ENCODE data around the gene SYNE1.
"Not testable (repeated sequence)": the region's sequence is repeated elsewhere in the genome, so short reads cannot be mapped to it uniquely, and the experiment has no call there.

The SYNE1 gene

DNA sequence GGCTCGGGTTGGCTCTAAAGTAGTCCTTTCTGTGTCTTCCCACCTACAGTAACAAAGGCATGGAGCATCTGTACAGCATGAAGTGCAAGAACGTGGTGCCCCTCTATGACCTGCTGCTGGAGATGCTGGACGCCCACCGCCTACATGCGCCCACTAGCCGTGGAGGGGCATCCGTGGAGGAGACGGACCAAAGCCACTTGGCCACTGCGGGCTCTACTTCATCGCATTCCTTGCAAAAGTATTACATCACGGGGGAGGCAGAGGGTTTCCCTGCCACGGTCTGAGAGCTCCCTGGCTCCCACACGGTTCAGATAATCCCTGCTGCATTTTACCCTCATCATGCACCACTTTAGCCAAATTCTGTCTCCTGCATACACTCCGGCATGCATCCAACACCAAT, 538.5 kb downstream of the SYNE1 start:
- DNase-seq (ENCODE audit: low read depth in 2 of 2) = no peak

DNA sequence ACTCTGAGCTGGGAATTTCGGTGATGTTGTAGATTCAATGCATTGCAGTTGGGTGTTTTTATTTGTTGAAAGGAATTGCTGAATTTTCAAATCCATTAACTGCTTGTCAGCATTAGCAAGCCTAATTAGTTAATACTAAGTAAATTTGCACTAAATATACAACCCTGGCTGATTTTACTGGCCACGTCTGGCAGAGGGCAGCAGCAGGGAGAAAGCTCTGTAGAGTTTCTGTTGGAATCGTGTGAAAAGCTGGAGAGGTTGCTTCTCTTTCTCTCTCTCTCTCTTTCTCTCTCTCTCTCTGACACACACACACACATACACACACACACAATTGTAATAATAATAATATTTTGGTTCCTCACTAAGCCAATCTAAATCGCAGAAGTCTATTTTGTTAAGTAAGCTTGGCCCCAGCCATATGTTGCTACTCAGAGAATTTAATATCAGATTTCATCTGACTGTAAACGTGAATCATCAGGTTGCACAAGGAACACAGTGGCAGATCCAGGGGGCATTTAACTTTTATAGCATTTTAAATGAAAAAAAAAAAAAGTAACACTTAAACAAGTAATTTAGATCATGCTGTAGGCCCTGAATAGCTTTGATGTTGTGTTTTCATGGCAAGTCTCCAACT, 540.2 kb downstream of the SYNE1 start:
- DNase-seq (ENCODE audit: low read depth in 2 of 2) = no peak

DNA sequence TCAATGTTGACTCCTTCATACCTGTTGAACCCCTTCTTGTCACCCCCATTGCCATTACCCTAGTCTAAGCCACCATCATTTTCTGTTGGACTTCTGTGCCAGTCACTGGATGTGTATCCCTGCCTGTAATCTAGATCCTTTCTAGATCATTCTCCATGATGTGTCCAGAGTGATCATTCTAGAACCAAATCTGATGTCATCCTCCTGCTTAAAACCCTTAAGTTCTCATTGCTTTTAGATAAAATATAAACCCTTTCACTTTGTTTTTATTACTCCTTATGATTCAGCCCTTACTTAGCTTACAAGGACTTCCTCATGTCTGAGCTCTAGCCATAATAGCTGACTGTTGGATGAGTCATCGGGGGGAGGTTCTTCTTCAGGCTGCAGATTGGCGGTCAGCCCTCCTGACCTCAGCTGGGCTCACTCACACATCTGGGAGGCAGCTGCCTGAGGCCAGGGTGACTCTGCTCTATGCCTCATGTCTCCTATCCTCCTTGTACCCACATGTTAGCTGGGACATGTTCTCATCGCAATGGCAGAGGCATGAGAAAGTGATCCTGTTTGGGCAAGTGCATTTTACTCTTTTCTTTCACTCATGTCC, 542.1 kb downstream of the SYNE1 start:
- DNase-seq (ENCODE audit: low read depth in 2 of 2) = no peak

DNA sequence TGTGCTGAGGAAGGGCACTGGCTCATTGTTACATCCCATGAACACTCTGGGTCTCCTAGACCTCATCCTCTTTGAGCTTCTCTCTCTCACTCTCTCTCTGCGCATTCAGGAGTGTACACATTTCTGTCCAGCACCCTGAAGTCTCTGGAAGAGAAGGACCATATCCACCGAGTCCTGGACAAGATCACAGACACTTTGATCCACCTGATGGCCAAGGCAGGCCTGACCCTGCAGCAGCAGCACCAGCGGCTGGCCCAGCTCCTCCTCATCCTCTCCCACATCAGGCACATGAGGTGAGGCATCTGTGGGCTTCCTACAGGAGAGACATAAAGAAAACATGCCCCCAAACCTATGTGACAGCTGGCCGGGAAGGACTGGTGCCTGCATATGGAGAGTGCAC, 542.9 kb downstream of the SYNE1 start:
- DNase-seq (ENCODE audit: low read depth in 2 of 2) = no peak

DNA sequence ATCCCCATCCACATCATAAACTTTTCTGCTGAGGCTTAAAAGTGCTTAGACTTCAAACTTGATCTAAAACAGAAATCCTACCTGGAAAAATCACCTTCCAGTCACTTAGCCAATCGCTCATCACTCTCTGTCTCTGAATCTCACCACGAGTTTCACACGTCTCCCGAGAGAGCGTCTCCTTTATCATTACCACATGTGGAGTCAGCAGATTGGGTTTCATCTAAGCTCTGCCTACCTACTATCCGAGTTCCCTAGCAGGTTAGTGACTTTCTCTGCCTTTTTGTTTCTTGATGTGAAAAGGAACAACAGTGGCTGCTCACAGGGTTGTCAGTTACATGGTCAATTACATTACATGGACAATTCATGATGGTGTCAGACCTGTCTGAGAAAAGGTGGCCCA, 543.5 kb downstream of the SYNE1 start:
- no peak for DNase-seq (ENCODE audit: low read depth in 2 of 2)

DNA sequence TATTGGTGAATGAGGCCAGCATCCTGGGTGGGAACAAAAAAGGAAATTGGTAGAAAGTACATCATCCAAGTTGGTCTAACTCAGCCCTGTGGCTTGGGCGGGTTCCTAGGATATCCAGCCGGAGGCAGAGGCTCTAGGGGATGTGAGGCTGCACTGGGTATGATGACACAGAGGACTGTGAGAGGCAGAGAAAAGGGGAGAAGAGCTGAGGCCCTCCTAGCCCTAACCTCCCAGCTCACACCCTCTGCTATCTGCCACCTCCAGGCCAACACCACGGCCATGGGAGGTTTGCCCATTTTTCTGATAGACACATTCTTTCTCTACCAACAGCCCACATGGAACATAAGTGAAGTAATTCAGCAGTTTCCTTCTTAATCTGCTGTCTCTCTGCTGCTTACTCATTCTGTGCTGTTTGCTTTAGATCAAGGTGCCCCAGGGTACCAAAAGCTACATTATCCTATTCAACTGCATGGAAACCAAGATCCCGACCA, 545.3 kb downstream of the SYNE1 start:
- no peak for DNase-seq (ENCODE audit: low read depth in 2 of 2)

DNA sequence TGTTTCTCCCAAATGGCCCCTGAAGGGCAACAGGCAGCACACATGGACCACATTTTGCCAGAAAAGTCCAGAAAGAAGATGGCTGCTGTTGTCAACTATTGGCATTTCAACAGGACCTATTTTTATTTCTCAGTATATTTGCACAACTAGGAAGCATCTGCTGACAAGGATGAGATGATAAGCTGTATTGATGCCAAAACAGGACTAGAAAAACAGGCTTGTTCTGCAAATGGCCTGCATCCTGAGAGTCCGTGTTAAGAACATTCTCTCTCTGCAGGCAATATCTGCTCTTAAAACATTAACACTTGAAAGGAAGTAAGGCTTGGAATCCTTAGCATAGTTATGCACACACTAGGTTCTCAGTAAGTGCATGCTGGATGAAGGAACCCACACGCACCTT, 546.0 kb downstream of the SYNE1 start:
- no peak for DNase-seq (ENCODE audit: low read depth in 2 of 2)

DNA sequence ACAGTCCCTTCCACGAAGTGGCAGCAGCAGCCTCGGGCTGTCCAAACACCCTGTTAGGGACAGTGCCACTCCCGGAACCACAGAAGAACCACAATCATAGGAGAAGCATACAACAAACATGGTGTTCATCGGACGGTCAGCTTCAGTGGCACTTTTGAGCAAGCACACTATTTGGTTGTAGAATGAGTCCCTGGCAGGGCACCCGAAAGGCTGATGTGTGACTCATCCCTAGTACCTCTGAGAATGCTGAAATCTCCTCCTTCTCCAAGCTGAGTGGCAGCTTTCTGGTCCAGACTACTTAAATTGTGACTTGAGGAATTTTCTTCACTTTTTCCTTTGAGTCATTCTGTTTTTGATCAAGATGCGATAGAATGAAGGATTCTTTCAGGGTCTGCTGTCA, 547.2 kb downstream of the SYNE1 start:
- DNase-seq (ENCODE audit: low read depth in 2 of 2) = no peak

DNA sequence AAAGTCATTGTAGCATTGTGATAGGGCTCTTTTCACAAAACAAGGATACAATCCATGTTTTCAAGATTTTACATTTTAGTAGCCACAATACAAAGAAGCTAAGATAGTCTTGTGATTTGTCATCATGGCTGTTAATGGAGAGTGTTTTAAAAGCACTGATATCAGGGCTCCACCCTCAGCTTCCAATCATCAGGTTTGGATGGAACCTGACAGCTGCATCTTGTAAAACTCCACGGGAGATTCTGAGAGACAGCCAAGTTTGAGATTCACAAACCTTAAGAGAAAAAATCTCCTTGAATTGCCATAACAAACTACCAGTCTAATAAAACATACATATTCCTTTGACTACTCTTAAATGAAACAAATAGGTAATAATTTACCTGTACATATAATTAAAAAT, 549.5 kb downstream of the SYNE1 start:
- DNase-seq (ENCODE audit: low read depth in 2 of 2) = no peak

DNA sequence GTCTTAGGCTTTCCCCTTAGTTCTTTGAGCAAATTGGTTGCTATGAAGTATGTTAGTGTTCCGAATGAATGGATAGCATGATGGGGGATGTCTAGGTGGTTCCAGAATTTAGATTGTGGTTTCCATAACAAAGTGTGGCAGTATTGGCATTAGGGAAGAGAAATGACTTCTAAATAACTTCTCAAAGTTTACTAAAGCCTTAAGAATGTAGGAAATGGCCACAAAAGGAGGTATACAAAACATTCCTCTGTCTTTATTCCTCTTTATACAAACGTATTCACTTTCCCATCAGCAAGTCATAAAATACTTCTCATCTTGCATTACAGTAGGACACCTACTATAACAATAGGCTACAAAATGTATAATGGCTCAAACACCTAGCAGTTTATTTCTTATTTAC, 550.1 kb downstream of the SYNE1 start:
- DNase-seq (ENCODE audit: low read depth in 2 of 2) = no peak

DNA sequence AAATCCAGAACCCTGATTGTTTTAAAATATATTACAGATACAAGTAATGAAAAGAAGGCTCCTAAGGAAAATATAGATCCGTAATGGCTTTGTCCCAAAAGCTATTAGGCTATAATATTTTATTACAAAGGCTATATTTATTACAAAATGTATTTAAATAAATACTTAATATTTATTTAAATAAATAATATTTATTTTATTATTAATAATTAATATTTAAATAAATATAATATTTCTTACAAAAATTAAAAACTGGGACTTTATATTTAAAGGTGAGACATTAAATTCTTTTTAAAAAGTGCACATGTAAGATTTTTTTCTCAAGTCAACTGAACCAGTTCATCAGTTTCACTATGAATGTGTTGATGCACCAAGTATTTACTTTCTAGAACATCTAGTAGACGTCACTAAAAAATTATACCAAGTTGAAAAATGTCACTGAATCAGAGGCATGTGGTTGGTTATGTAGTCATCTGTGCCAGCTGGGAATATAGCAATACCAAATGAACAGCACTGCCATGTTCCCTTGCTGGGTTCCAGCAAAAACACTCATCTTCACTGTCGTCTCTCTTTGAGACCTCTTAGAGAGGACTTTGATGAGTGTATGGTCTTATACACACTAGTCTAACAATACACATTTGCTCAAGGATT, 550.8 kb downstream of the SYNE1 start:
- no peak for DNase-seq (ENCODE audit: low read depth in 2 of 2)

DNA sequence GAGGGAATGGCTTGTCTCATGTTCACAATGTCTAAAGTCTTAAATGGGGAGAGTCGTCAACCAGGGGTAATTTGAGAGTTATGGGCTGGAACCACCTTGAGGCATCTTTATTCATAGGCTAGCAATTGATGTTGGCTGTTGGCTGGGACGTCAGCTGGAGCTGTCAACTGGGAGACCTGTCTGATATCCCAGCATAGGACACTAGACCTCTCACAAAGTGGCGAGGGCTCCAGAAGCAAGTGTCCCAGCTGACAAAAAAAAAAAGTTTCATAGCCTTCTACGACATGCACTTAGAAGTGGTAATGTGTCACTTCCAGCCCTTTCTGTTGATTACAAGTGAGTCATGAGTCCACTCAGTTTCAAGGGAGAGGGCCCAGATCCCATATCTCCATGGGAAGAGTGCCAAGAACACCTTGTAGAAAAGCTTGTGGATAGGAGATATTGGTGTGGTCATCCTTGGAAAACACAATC, 551.7 kb downstream of the SYNE1 start:
- DNase-seq (ENCODE audit: low read depth in 2 of 2) = no peak

DNA sequence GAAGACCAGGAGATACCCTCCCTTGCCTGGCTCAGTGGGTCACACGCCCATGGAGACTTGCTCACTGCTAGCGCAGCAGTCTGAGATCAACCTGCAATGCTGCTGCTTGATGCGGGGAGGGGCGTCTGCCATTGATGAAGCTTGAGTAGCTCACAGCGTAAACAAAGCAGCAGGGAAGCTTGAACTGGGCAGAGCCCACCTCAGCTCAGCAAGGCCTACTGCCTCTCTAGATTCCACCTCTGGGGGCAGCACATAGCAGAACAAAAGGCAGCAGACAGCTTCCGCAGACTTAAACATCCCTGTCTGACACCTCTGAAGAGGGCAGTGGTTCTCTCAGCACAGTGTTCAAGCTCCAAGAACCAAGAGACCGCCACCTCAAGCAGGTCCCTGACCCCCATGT, 558.4 kb downstream of the SYNE1 start:
- DNase-seq (ENCODE audit: low read depth in 2 of 2) = no peak

DNA sequence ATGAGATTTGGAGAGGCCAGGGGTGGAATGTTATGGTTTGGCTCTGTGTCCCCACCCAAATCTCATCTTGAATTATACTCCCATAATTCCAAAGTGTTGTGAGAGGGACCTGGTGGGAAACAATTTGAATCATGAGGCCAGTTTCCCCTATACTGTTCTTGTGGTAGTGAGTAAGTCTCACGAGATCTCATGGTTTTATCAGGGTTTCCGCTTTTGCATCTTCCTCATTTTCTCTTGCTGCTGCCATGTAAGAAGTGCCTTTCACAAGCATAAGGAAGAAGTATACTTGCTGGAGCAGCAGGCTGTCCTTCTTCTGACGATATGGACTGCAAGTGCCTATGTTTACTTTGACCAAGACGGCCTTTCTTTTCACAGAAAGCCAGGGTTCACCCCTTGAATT, 559.2 kb downstream of the SYNE1 start:
- no peak for DNase-seq (ENCODE audit: low read depth in 2 of 2)

DNA sequence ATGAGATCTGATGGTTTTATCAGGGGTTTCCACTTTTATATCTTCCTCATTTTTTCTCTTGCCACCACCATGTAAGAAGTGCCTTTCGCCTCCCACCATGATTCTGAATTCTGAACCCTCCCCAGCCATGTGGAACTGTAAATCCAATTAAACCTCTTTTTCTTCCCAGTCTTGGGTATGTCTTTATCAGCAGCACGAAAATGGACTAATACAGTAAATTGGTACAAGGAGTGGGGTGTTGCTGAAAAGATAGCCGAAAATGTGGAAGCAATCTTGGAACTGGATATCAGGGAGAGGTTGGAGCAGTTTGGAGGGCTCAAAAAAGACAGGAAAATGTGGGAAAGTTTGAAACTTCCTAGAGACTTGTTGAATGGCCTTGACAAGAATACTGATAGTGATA, 560.9 kb downstream of the SYNE1 start:
- DNase-seq (ENCODE audit: low read depth in 2 of 2) = not testable (repeated sequence)

DNA sequence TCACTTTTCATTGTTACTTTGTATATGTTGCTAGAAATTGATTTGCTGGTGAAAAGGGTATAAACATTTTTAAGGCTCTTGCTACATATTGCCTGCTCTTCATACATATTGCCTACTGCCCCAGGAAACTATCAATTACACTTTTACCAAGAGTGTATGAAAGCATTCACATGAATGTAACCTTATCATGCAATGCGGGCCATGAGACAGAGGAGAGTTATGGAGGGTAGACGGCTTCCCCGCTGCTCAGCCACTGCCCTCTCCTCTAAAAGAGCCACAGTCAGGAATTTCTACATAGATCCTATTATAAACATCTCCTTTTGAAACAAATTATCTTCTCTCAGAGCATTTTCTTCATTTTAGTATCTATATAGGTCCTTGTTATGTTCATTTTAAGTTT, 565.3 kb downstream of the SYNE1 start:
- DNase-seq (ENCODE audit: low read depth in 2 of 2) = no peak
